Fibroblast of upper back skin (primary cell): ENCODE measurements around the gene MYRIP.
A peak's percentile ranks its signal among the peaks of the same experiment; 100 is the strongest.
"Not testable (repeated sequence)": the region's sequence is repeated elsewhere in the genome, so short reads cannot be mapped to it uniquely, and the experiment has no call there.

Experiments used
- DNase-seq: peaks from one replicate; pipeline ENCODE4 v3.0.0-alpha.2; 2013

The MYRIP gene

GRCh38 chr3:40045051-40045450 lies 235.6 kb downstream of the MYRIP start:
- DNase-seq = peak; percentile 13

- no peak for DNase-seq
Measured at GRCh38 chr3:40046149-40046548, 236.7 kb downstream of the MYRIP start.

- DNase-seq = no peak
Measured at GRCh38 chr3:40047406-40047805, 238.0 kb downstream of the MYRIP start.

- DNase-seq = no peak
Measured at GRCh38 chr3:40053663-40054062, 244.3 kb downstream of the MYRIP start.

GRCh38 chr3:40054568-40055222 lies 245.3 kb downstream of the MYRIP start:
- peak; percentile 55 for DNase-seq

GRCh38 chr3:40055361-40055760 lies 246.0 kb downstream of the MYRIP start:
- DNase-seq = no peak

GRCh38 chr3:40055956-40056355 lies 246.5 kb downstream of the MYRIP start:
- peak; percentile 25 for DNase-seq

- DNase-seq = peak; percentile 43
Measured at GRCh38 chr3:40057077-40057476, 247.7 kb downstream of the MYRIP start.

GRCh38 chr3:40057786-40058185 lies 248.4 kb downstream of the MYRIP start:
- DNase-seq = no peak

- no peak for DNase-seq
Measured at GRCh38 chr3:40068636-40069035, 259.2 kb downstream of the MYRIP start.

- peak; percentile 63 for DNase-seq
Measured at GRCh38 chr3:40070816-40071215, 261.4 kb downstream of the MYRIP start.

GRCh38 chr3:40071683-40072238 lies 262.4 kb downstream of the MYRIP start:
- DNase-seq = no peak

GRCh38 chr3:40073310-40074007 lies 264.1 kb downstream of the MYRIP start:
- DNase-seq = no peak

- not testable (repeated sequence) for DNase-seq
Measured at GRCh38 chr3:40077139-40077538, 267.7 kb downstream of the MYRIP start.

GRCh38 chr3:40077828-40078492 lies 268.6 kb downstream of the MYRIP start:
- DNase-seq = not testable (repeated sequence)

GRCh38 chr3:40078590-40078989 lies 269.2 kb downstream of the MYRIP start:
- DNase-seq = peak; percentile 35

GRCh38 chr3:40079203-40079846 lies 269.9 kb downstream of the MYRIP start:
- DNase-seq = peak; percentile 95

- no peak for DNase-seq
Measured at GRCh38 chr3:40079847-40080240, 270.4 kb downstream of the MYRIP start.

GRCh38 chr3:40083066-40083465 lies 273.7 kb downstream of the MYRIP start:
- no peak for DNase-seq

GRCh38 chr3:40084424-40084823 lies 275.0 kb downstream of the MYRIP start:
- not testable (repeated sequence) for DNase-seq

GRCh38 chr3:40086890-40087883 lies 277.8 kb downstream of the MYRIP start:
- peak; percentile 19 for DNase-seq
